ENCODE data around the gene C1orf232.

C1orf232 gene

GRCh38 chr1:26122988-26123973 is 45.5 kb downstream of the C1orf232 start:
- no peak for DNase-seq

GRCh38 chr1:26121854-26122773 is 46.6 kb downstream of the C1orf232 start:
- no peak for DNase-seq

DNA sequence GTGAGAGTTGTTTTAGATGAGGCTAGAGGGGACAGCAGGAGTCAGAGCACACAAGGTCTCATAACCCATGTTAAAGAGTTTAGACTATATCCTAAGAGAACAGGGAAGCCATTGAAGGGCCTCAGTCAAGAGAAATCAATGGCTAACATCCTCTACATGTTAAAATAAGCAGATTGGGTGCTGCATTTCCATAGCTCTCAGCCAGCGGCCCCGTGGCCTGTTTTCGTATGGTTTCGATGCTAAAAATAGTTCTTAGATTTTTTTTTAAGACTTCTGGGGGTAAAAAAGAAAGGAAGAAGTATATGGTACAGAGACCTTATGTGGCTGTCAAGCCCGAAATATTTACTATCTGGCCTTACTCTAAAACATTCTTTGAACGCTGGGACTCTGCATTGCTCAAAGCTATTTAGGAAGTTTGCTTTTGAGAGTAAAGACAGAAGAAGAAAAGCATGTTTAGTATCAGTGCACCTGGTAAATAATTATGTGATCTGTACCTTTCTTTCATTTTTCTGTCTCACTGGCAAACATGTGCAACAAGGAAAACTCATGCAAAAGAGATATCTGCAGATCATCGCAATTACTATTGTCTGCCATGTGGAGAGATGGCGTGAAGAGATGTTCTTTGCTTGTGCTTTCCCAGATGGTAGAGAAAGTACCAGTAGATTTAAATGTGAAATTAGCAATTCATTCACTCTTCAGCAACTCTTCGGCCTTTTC is 48.7 kb downstream of the C1orf232 start:
- DNase-seq, result no peak

GRCh38 chr1:26114165-26114927 is 54.4 kb downstream of the C1orf232 start:
- DNase-seq, result no peak

All from SIG-M5 (cell line).